Heart left ventricle (tissue), 16 donors: ENCODE measurements around the gene C1orf167. TPM values are rescaled to one million over a fixed set of nuclear protein-coding genes. Genes with fewer than 3 reads are reported as not detected.
A peak's percentile ranks its signal among the peaks of the same experiment; 100 is the strongest.

Experiments
- ATAC-seq, 4 donors: fragments of 200-7000 bp; cut with Tn5 transposase; one replicate each; pipeline ENCODE4 v1.9.1; 2020 to 2022; ENCODE audit warnings: moderate library complexity in 4 of 4, mild to moderate bottlenecking in 3 of 4, moderate number of reproducible peaks in 1 of 4
- DNase-seq, 5 donors: peaks; one replicate each; pipeline ENCODE4 v3.0.0-alpha.2; 2020
- H3K27ac ChIP-seq, 12 donors: fragments of 200-600 bp; sonication (generic) in 4 of 12; one replicate each; pipeline versions ENCODE4 v1.5.0 to v1.8.0; 2016 to 2022; ENCODE audit warnings: mild to moderate bottlenecking in 2 of 12
- H3K27me3 ChIP-seq, 9 donors: fragments of 200-600 bp; sonication (generic) in 2 of 9; one replicate each; pipeline versions ENCODE4 v1.5.1 to v1.8.0; 2016 to 2022; ENCODE audit warnings: mild to moderate bottlenecking in 3 of 9
- H3K36me3 ChIP-seq, 9 donors: fragments of 200-600 bp; sonication (generic) in 2 of 9; one replicate each; pipeline versions ENCODE4 v1.5.0 to v1.8.0; 2018 to 2022; ENCODE audit warnings: mild to moderate bottlenecking in 2 of 9
- H3K4me1 ChIP-seq, 12 donors: fragments of 200-600 bp; sonication (generic) in 4 of 12; one replicate each; pipeline versions ENCODE4 v1.5.0 to v1.8.0; 2016 to 2022; ENCODE audit warnings: mild to moderate bottlenecking in 3 of 12
- H3K4me3 ChIP-seq, 12 donors: fragments of 200-600 bp; sonication (generic) in 4 of 12; one replicate each; pipeline versions ENCODE4 v1.5.0 to v1.8.0; 2017 to 2022; ENCODE audit warnings: mild to moderate bottlenecking in 9 of 12, moderate library complexity in 4 of 12
- H3K9me3 ChIP-seq, 12 donors: fragments of 200-600 bp; sonication (generic) in 4 of 12; one replicate each; pipeline versions ENCODE4 v1.5.0 to v1.8.0; 2016 to 2022; ENCODE audit warnings: mild to moderate bottlenecking in 1 of 12
- POLR2A ChIP-seq, 2 donors: fragments of 450-650 bp; IDR thresholded peaks; one replicate each; pipeline ENCODE4 v1.6.1; 2017; ENCODE audit warnings: antibody characterized with exemption in 2 of 2, mild to moderate bottlenecking in 2 of 2, moderate library complexity in 2 of 2
- WGBS, 4 donors: extraction: QIAGEN DNeasy Blood & Tissue Kit in 2 of 4; methylation state at CpG; one replicate each; pipeline versions ENCODE4 v1.1.5 to v1.1.7; 2013 to 2018; 5-methylcytosine and 5-hydroxymethylcytosine counted together
- intact Hi-C, 10 donors: fragments of 100-400 bp; cut with DNase I; formaldehyde crosslinking; loops; one replicate each; pipeline versions ENCODE4 v1.11.1 to v1.14.2; 2022
- polyA plus RNA-seq, 2 donors: library from polyadenylated mRNA; stranded (reverse); fragments of 200-250 nt; gene quantifications; one replicate each; pipeline ENCODE4 v1.2.3, GENCODE V29; 2013
- total RNA-seq, 9 donors: library from RNA; depleted of rRNA in 2 of 9; stranded (reverse); fragments of >200 nt in 2 of 9; fragmentation: NEBNext Ultra II Directional in 3 of 9; extraction: Animal tissue kit (Norgen Biotek cat#: 25700) in 3 of 9; gene quantifications; one replicate each; pipeline versions ENCODE4 v1.1.0 to v1.2.4, GENCODE V29; 2016 to 2023
- TF ChIP-seq, protein P1 (sequence below), 12 donors: fragments of 200-600 bp; sonication (generic) in 4 of 12; IDR thresholded peaks; one replicate each; pipeline versions ENCODE4 v1.5.0 to v1.8.0; 2018 to 2022; ENCODE audit warnings: antibody characterized with exemption in 12 of 12, mild to moderate bottlenecking in 5 of 12
- donor health status: ischemic (EF 13 %, LVEDD 7.1; RV severe dilation, severe dysfunction).
- donor health status: healthy with polysubstance abuse.
- donor health status: DM: no; HTN: yes; CAD: no.
- donor health status: DM: no; HTN: no; CAD: no.
- donor health status: ischemic (EF 25% LVEDD 6.9; RV normal size, moderate dysfunction).
- donor health status: ischemic (EF 25% LVEDD 5.7; RV mildly dilated, moderate dysfunction).
- donor health status: healthy.
- donor health status: DM: yes; HTN: yes; CAD: no.
- donor health status: ischemic (EF 35%, LVEDD 5.7; RV mildly dilated, moderate dysfunction).
- donor health status: nonischemic (EF 11% LVEDD 7.7; RV severe dilation, severe dysfunction).
- donor health status: DM: yes; HTN: yes; CAD: no.
- donor health status: PGD.
- donor health status: ischemic (EF 29% LVEDD 5.4; RV normal size, mild dysfunction).
- donor health status: nonischemic (EF 23%, LVEDD 6.1; RV moderate dilation, normal function).

Gene C1orf167
- total and polyA plus RNA-seq, 11 donors = 1.5 to 7.6 (median 3.8) TPM

DNA sequence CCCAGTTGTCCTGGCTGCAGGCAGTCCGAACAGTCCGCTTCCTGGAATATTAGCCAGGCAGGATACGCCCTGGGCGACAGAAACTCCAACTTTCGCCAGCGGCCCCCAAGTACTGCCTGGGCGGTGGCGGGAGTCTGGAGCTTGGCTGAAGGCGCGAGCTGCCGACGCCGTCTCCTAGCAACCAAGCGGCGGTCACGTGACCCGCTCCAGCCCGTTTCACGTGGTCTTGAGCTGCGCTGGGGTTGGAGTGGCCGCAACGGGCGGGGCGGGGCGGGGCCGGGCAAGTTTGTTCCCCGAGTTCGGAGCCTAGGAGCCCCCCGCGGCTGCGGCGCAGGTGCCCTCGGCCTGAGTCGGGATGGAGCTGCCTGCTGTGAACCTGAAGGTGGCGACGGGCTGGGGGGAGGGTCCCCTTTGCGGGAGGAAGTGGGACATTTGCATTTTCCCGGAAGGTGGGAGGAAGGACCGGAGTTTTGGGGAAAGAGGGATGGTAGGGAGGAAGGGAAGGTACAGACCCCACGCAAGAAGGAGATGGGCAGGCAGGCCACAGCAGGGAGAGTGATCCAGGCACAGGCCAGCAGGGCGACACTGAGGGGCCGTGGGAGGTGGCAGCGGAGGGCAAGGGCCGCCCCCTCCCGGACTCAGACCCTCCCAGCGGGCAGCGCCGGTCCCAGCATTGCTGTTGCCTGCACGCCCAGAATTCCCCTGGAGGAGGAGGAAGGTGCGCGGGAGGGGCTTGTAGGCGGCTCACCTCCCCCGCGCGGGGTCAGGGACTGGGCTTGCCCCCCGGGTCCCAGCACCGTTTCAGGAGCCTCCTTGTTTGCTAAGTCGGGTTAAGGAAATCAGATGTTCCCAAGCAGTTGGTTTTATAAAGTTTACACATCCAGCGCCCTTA lies 25.9 kb upstream of the C1orf167 start, which contains the start of gene AGTRAP:
AGTRAP (plus strand) TSS at position 283 of the 892 bp plus-strand sequence; CDS start at position 356, 73 bp downstream.
- intact Hi-C loops = loop anchor here in 9 of 10 donors (5.0 to 10.0 kb wide), 5 partner anchors 46 to 71 kb away; partner anchors contain the start of genes CLCN6 (in 5 of the 9) and MTHFR (in 5 of the 9)
- peak; percentile 85 to 94 (median 87) for ATAC-seq
- Histone ChIP-seq H3K4me1 (peaks cover 5 to 76% (median 28%) of the 10 kb centered on the region in 12 donors), H3K36me3 (no peaks in the 10 kb centered on the region), H3K27me3 (no peaks in the 10 kb centered on the region), H3K27ac (peak within 1 kb of the TSS; percentile 39 to 96 (median 84)), H3K9me3 (no peaks in the 10 kb centered on the region), H3K4me3 (peak within 1 kb of the TSS; percentile 67 to 98 (median 84))
- TF ChIP-seq POLR2A (IDR thresholded peaks at IDR 0.05) = peak in 1 of 2 donors; percentile 65
- TF ChIP-seq, protein P1, sequence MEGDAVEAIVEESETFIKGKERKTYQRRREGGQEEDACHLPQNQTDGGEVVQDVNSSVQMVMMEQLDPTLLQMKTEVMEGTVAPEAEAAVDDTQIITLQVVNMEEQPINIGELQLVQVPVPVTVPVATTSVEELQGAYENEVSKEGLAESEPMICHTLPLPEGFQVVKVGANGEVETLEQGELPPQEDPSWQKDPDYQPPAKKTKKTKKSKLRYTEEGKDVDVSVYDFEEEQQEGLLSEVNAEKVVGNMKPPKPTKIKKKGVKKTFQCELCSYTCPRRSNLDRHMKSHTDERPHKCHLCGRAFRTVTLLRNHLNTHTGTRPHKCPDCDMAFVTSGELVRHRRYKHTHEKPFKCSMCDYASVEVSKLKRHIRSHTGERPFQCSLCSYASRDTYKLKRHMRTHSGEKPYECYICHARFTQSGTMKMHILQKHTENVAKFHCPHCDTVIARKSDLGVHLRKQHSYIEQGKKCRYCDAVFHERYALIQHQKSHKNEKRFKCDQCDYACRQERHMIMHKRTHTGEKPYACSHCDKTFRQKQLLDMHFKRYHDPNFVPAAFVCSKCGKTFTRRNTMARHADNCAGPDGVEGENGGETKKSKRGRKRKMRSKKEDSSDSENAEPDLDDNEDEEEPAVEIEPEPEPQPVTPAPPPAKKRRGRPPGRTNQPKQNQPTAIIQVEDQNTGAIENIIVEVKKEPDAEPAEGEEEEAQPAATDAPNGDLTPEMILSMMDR (IDR thresholded peaks at IDR 0.05) = no peak
- DNase-seq = peak; percentile 97 to 98 (median 98)
- 0 to 1% (median 1%) methylated on average over 34 to 59 of the region's 59 CpGs for WGBS, 4 donors

DNA sequence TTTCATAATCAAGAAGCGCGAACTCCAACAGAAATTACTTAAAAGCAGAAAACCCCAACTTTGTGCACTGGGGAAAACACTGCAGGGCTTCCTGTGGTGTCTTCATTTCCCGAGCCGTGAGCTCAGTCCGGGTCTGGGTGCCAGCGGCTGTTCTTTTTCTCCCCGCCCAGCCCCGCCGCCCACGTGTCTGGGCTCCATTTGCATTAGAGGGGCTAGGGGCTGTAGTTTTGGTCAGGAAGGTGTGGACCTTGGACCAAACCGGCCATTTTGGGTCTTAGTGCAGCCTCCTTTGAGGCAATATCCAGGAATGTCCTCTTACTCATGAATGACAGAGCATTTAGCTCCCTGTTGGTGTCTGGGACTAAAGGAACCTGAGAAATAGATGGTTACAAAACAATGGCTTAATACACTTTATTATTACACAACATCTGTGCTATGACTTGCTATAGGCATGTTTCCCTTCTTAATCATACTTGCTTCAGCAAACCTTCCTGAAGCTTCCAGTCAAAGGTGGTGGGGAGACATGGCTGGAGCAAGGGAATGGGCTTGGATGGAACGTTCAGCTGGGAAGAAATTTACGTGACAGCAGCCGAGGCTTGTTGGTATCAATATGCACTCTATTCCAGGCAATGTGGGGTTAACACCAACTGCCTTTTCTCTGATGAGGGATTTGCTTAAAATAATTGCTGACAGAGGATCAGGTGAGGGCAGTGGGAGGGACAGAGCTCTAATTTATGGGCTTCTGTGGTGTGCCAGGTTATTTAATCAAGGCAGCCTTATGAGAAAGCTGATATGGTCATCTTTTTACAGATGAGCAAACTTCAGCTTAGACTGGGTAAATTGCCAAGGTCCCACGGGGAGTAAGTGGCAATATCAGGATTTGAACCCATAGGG lies 25.0 kb upstream of the C1orf167 start:
- Histone ChIP-seq H3K4me1 (peaks cover 5 to 76% (median 21%) of the 10 kb centered on the region in 12 donors), H3K27me3 (no peaks in the 10 kb centered on the region), H3K4me3 (peak overlapping the region; percentile 67 to 98 (median 84)), H3K9me3 (no peaks in the 10 kb centered on the region), H3K36me3 (no peaks in the 10 kb centered on the region), H3K27ac (peak overlapping the region; percentile 39 to 96 (median 84))
- intact Hi-C loops = loop anchor here in 9 of 10 donors (5.0 to 10.0 kb wide), 5 partner anchors 45 to 70 kb away; partner anchors contain the start of genes CLCN6 (in 5 of the 9) and MTHFR (in 5 of the 9)
- no peak for TF ChIP-seq POLR2A (IDR thresholded peaks at IDR 0.05)
- TF ChIP-seq, protein P1 (IDR thresholded peaks at IDR 0.05) = no peak
- peak; percentile 10 to 68 (median 51) for ATAC-seq
- 15 to 39% (median 17%) methylated on average over 7 to 15 of the region's 15 CpGs for WGBS, 4 donors
- peak in 4 of 5 donors; percentile 34 to 80 (median 56) for DNase-seq

- no peak for TF ChIP-seq POLR2A (IDR thresholded peaks at IDR 0.05)
- TF ChIP-seq, protein P1 (IDR thresholded peaks at IDR 0.05) = no peak
- no peak overlapping the region for H3K4me3 ChIP-seq
Measured at GRCh38 chr1:11738096-11738495, 23.9 kb upstream of the C1orf167 start.

More at GRCh38 chr1:11738096-11738495, 23.9 kb upstream of the C1orf167 start:
- no peaks in the 10 kb centered on the region for H3K9me3 ChIP-seq
- no peak for DNase-seq
- H3K27ac ChIP-seq = peak overlapping the region in 2 of 12 donors; percentile 82 to 96
- WGBS, 4 donors = 69 to 86% (median 83%) methylated on average over 2 of the region's 2 CpGs
- ATAC-seq = no peak
- H3K36me3 ChIP-seq = no peaks in the 10 kb centered on the region
- H3K27me3 ChIP-seq = no peaks in the 10 kb centered on the region
- H3K4me1 ChIP-seq = peaks cover 5 to 68% (median 18%) of the 10 kb centered on the region in 12 donors
- intact Hi-C loops = loop anchor here in 9 of 10 donors (5.0 to 10.0 kb wide), 5 partner anchors 44 to 69 kb away; partner anchors contain the start of genes CLCN6 (in 5 of the 9) and MTHFR (in 5 of the 9)
